Stomach (tissue), 9 donors: Measurements from ENCODE around the gene MIB1. TPM values are rescaled to one million over a fixed set of nuclear protein-coding genes. Genes with fewer than 3 reads are reported as not detected.
A peak's percentile ranks its signal among the peaks of the same experiment; 100 is the strongest.
"Not testable (repeated sequence)": the region's sequence is repeated elsewhere in the genome, so short reads cannot be mapped to it uniquely, and the experiment has no call there.

Experiments
- DNase-seq, 2 donors: peaks; one replicate each; pipeline versions ENCODE4 v3.0.0 to v3.0.0-alpha.2; 2013 to 2019
- H3K27ac ChIP-seq, 5 donors: fragments of 200-600 bp in 4 of 5; sonication (generic) in 4 of 5; one replicate each; pipeline ENCODE4 v1.5.1; 2013 to 2019; ENCODE audit warnings: mild to moderate bottlenecking in 1 of 5, moderate library complexity in 1 of 5
- H3K27me3 ChIP-seq, 3 donors: fragments of 200-600 bp; sonication (generic); one replicate each; pipeline ENCODE4 v1.5.1; 2017 to 2019; ENCODE audit warnings: mixed run types in 1 of 3
- H3K36me3 ChIP-seq, 4 donors: fragments of 200-600 bp; sonication (generic); 1 replicate in 3 of 4; 2 replicates in 1 of 4; pipeline ENCODE4 v1.5.1; 2016 to 2019
- H3K4me1 ChIP-seq, 4 donors: fragments of 200-600 bp; sonication (generic); one replicate each; pipeline ENCODE4 v1.5.1; 2016 to 2019
- H3K4me3 ChIP-seq, 4 donors: fragments of 200-600 bp; sonication (generic) in 3 of 4; one replicate each; pipeline ENCODE4 v1.5.1; 2016 to 2019; ENCODE audit warnings: mild to moderate bottlenecking in 1 of 4
- H3K9me3 ChIP-seq, 4 donors: fragments of 200-600 bp; sonication (generic); one replicate each; pipeline ENCODE4 v1.5.1; 2016 to 2019
- CTCF ChIP-seq, 7 experiments: fragments of 450-650 bp in 4 of 7; fragments of 200-600 bp in 3 of 7; sonication (generic) in 3 of 7; IDR thresholded peaks; one replicate each; pipeline ENCODE4 v1.5.1; 2016 to 2019; ENCODE audit warnings: antibody characterized with exemption in 7 of 7, control low read depth in 2 of 7, mild to moderate bottlenecking in 1 of 7
- EP300 ChIP-seq: sonication (generic); formaldehyde crosslinking; IDR thresholded peaks from one replicate; pipeline ENCODE4 v1.6.1; 2017; ENCODE audit warnings: antibody characterized with exemption
- POLR2A ChIP-seq, 4 donors: fragments of 450-650 bp; IDR thresholded peaks; one replicate each; pipeline ENCODE4 v1.6.1; 2016; ENCODE audit warnings: antibody characterized with exemption in 4 of 4, control low read depth in 2 of 4, mild to moderate bottlenecking in 1 of 4, moderate library complexity in 1 of 4
- POLR2AphosphoS5 ChIP-seq, 3 donors: sonication (generic); formaldehyde crosslinking; IDR thresholded peaks; one replicate each; pipeline ENCODE4 v1.6.1; 2016; ENCODE audit warnings: antibody characterized with exemption in 3 of 3
- WGBS, 5 donors: extraction: QIAGEN DNeasy Blood & Tissue Kit in 3 of 5; methylation state at CpG; one replicate each; pipeline versions ENCODE4 v1.1.5 to v1.1.7; 2013 to 2018; 5-methylcytosine and 5-hydroxymethylcytosine counted together
- intact Hi-C: fragments of 100-400 bp; cut with DNase I; formaldehyde crosslinking; loops from one replicate; pipeline ENCODE4 v1.15.1; 2023; ENCODE audit warnings: low total_unique reads
- polyA plus RNA-seq, 3 donors: library from polyadenylated mRNA; stranded (reverse); fragments of 200-250 nt; gene quantifications; one replicate each; pipeline ENCODE4 v1.2.3, GENCODE V29; 2013
- total RNA-seq, 5 donors: library from RNA; depleted of rRNA; stranded (reverse); fragments of >200 nt; gene quantifications; one replicate each; pipeline versions ENCODE4 v1.1.0 to v1.2.3, GENCODE V29; 2014 to 2016
- donor health status: healthy with polysubstance abuse.
- donor health status: Bipolar disorder and iron deficiency.
- donor health status: healthy.

MIB1 gene
- total and polyA plus RNA-seq, 8 donors, result 4.4 to 83.5 (median 13.1) TPM

GRCh38 chr18:21727702-21728101, 12.9 kb upstream of the MIB1 start:
- WGBS, 5 donors, result 67 to 81% (median 74%) methylated on average over 2 of the region's 2 CpGs

GRCh38 chr18:21733011-21733410, 7.6 kb upstream of the MIB1 start:
- no peak for TF ChIP-seq POLR2A (IDR thresholded peaks at IDR 0.05)
- no peak for TF ChIP-seq EP300
- no peak for TF ChIP-seq CTCF (IDR thresholded peaks at IDR 0.05)
- no peak for TF ChIP-seq POLR2AphosphoS5 (IDR thresholded peaks at IDR 0.05)
- intact Hi-C loops, result no loop called here
- DNase-seq, result no peak

More at GRCh38 chr18:21727702-21728101, 12.9 kb upstream of the MIB1 start:
- Histone ChIP-seq H3K4me1 (no peaks in the 10 kb centered on the region), H3K36me3 (no peaks in the 10 kb centered on the region), H3K9me3 (no peaks in the 10 kb centered on the region), H3K4me3 (no peak overlapping the region), H3K27me3 (no peaks in the 10 kb centered on the region), H3K27ac (no peak overlapping the region)
- DNase-seq, result no peak
- intact Hi-C loops, result no loop called here
- TF ChIP-seq POLR2AphosphoS5 (IDR thresholded peaks at IDR 0.05) (no peak), POLR2A (IDR thresholded peaks at IDR 0.05) (no peak), CTCF (IDR thresholded peaks at IDR 0.05) (no peak), EP300 (no peak)

GRCh38 chr18:21735452-21736015, 5.1 kb upstream of the MIB1 start:
- no peak for TF ChIP-seq EP300
- TF ChIP-seq POLR2AphosphoS5 (IDR thresholded peaks at IDR 0.05), result peak in 1 of 3 donors; percentile 53
- TF ChIP-seq POLR2A (IDR thresholded peaks at IDR 0.05), result no peak
- TF ChIP-seq CTCF (IDR thresholded peaks at IDR 0.05), result no peak
- no peak overlapping the region for H3K4me3 ChIP-seq
- 37 to 62% (median 42%) methylated on average over 11 to 12 of the region's 12 CpGs for WGBS, 5 donors
- intact Hi-C loops, result no loop called here
- no peak overlapping the region for H3K27ac ChIP-seq
- peak; percentile 56 to 90 for DNase-seq
- H3K36me3 ChIP-seq, result no peaks in the 10 kb centered on the region
- H3K27me3 ChIP-seq, result no peaks in the 10 kb centered on the region
- peaks cover 0 to 17% (median 15%) of the 10 kb centered on the region in 4 donors for H3K4me1 ChIP-seq
- H3K9me3 ChIP-seq, result no peaks in the 10 kb centered on the region

More at GRCh38 chr18:21733011-21733410, 7.6 kb upstream of the MIB1 start:
- H3K27ac ChIP-seq, result no peak overlapping the region
- 79 to 95% (median 86%) methylated on average over 5 of the region's 5 CpGs for WGBS, 5 donors
- H3K9me3 ChIP-seq, result no peaks in the 10 kb centered on the region
- H3K4me3 ChIP-seq, result no peak overlapping the region
- H3K4me1 ChIP-seq, result peaks cover 0 to 7% (median 6%) of the 10 kb centered on the region in 4 donors
- H3K27me3 ChIP-seq, result no peaks in the 10 kb centered on the region
- no peaks in the 10 kb centered on the region for H3K36me3 ChIP-seq

GRCh38 chr18:21736926-21737325, 3.7 kb upstream of the MIB1 start:
- H3K4me3 ChIP-seq, DNase-seq, H3K27ac ChIP-seq, H3K36me3 ChIP-seq, H3K27me3 ChIP-seq, intact Hi-C loops, H3K9me3 ChIP-seq: not testable (repeated sequence)
- 95 to 100% (median 95%) methylated on average over 4 of the region's 4 CpGs for WGBS, 5 donors
- H3K4me1 ChIP-seq, result peaks cover 0 to 20% (median 18%) of the 10 kb centered on the region in 4 donors
